Measurements from ENCODE around the gene TNFRSF19.

Gene TNFRSF19

GRCh38 chr13:23697772-23698313 is 127.6 kb downstream of the TNFRSF19 start:
- Histone ChIP-seq H3K4me3 (no peak overlapping the region), H3K27ac (no peak overlapping the region)

GRCh38 chr13:23699271-23699670 is 129.1 kb downstream of the TNFRSF19 start:
- H3K4me3 ChIP-seq: no peak overlapping the region
- no peak overlapping the region for H3K27ac ChIP-seq

- Histone ChIP-seq H3K4me3 (no peak overlapping the region), H3K27ac (peak overlapping the region in 5 of 21 experiments; percentile 23 to 43 (median 29))
These were observed 131.0 kb downstream of the TNFRSF19 start for GRCh38 chr13:23701186-23701585.

- H3K4me3 ChIP-seq: no peak overlapping the region
- peak overlapping the region in 4 of 21 experiments; percentile 43 to 70 (median 60) for H3K27ac ChIP-seq
These were observed 131.4 kb downstream of the TNFRSF19 start for GRCh38 chr13:23701636-23702035.

- no peak overlapping the region for H3K4me3 ChIP-seq
- H3K27ac ChIP-seq: peak overlapping the region in 11 of 21 experiments; percentile 4 to 70 (median 42)
These were observed 133.1 kb downstream of the TNFRSF19 start for GRCh38 chr13:23703246-23703860.

GRCh38 chr13:23705583-23705982 is 135.4 kb downstream of the TNFRSF19 start:
- H3K27ac ChIP-seq: no peak overlapping the region
- no peak overlapping the region for H3K4me3 ChIP-seq

GRCh38 chr13:23707674-23708073 is 137.5 kb downstream of the TNFRSF19 start:
- H3K27ac ChIP-seq: no peak overlapping the region
- H3K4me3 ChIP-seq: no peak overlapping the region

GRCh38 chr13:23709536-23709935 is 139.3 kb downstream of the TNFRSF19 start:
- Histone ChIP-seq H3K27ac (no peak overlapping the region), H3K4me3 (no peak overlapping the region)

- no peak overlapping the region for H3K4me3 ChIP-seq
These were observed 140.2 kb downstream of the TNFRSF19 start for GRCh38 chr13:23710366-23710765.

GRCh38 chr13:23711355-23711754 is 141.1 kb downstream of the TNFRSF19 start:
- no peak overlapping the region for H3K27ac ChIP-seq
- no peak overlapping the region for H3K4me3 ChIP-seq

More at GRCh38 chr13:23710366-23710765, 140.2 kb downstream of the TNFRSF19 start:
- no peak overlapping the region for H3K27ac ChIP-seq

- Histone ChIP-seq H3K27ac (no peak overlapping the region), H3K4me3 (no peak overlapping the region)
These were observed 144.5 kb downstream of the TNFRSF19 start for GRCh38 chr13:23714672-23715071.

- peak overlapping the region in 1 of 21 experiments; percentile 14 for H3K27ac ChIP-seq
- H3K4me3 ChIP-seq: peak overlapping the region in 1 of 7 experiments; percentile 7
These were observed 145.0 kb downstream of the TNFRSF19 start for GRCh38 chr13:23715092-23715761.

GRCh38 chr13:23715762-23716235 is 145.6 kb downstream of the TNFRSF19 start:
- Histone ChIP-seq H3K27ac (peak overlapping the region in 1 of 21 experiments; percentile 14), H3K4me3 (peak overlapping the region in 1 of 7 experiments; percentile 7)

- peak overlapping the region in 1 of 21 experiments; percentile 14 for H3K27ac ChIP-seq
- H3K4me3 ChIP-seq: no peak overlapping the region
These were observed 146.2 kb downstream of the TNFRSF19 start for GRCh38 chr13:23716401-23716800.

- Histone ChIP-seq H3K27ac (peak overlapping the region in 3 of 21 experiments; percentile 5 to 67 (median 66)), H3K4me3 (no peak overlapping the region)
These were observed 148.8 kb downstream of the TNFRSF19 start for GRCh38 chr13:23718996-23719395.

GRCh38 chr13:23722726-23723453 is 152.7 kb downstream of the TNFRSF19 start:
- no peak overlapping the region for H3K4me3 ChIP-seq
- peak overlapping the region in 11 of 21 experiments; percentile 2 to 73 (median 38) for H3K27ac ChIP-seq

GRCh38 chr13:23723471-23723870 is 153.3 kb downstream of the TNFRSF19 start:
- H3K4me3 ChIP-seq: no peak overlapping the region
- peak overlapping the region in 10 of 21 experiments; percentile 2 to 73 (median 32) for H3K27ac ChIP-seq

- Histone ChIP-seq H3K4me3 (no peak overlapping the region), H3K27ac (peak overlapping the region in 11 of 21 experiments; percentile 12 to 73 (median 50))
These were observed 154.2 kb downstream of the TNFRSF19 start for GRCh38 chr13:23724196-23724970.

Measured in skin epidermis (tissue), 12 donors.